ENCODE results near the gene CCDC187.
"Not testable (repeated sequence)": the region's sequence is repeated elsewhere in the genome, so short reads cannot be mapped to it uniquely, and the experiment has no call there.

CCDC187 gene

GRCh38 chr9:136303825-136304416 is at the start of gene CCDC187:
CCDC187 (minus strand) TSS chr9:136304094; CDS start chr9:136303830, 264 bp downstream.
- TF ChIP-seq ZFX (IDR thresholded peaks at IDR 0.05) (no peak), CTCF (conservative IDR thresholded peaks at IDR 0.05) (no peak)
- H3K27ac ChIP-seq, result no peak within 1 kb of the TSS

- no peak overlapping the region for H3K27ac ChIP-seq
- TF ChIP-seq CTCF (conservative IDR thresholded peaks at IDR 0.05) (no peak), ZFX (IDR thresholded peaks at IDR 0.05) (no peak)
Measured at GRCh38 chr9:136353088-136353487, 49.2 kb upstream of the CCDC187 start.

GRCh38 chr9:136352682-136353081 is 48.8 kb upstream of the CCDC187 start:
- TF ChIP-seq ZFX (IDR thresholded peaks at IDR 0.05), result no peak
- TF ChIP-seq CTCF (conservative IDR thresholded peaks at IDR 0.05), result no peak
- H3K27ac ChIP-seq, result no peak overlapping the region

GRCh38 chr9:136351868-136352267 is 48.0 kb upstream of the CCDC187 start:
- not testable (repeated sequence) for H3K27ac ChIP-seq

- TF ChIP-seq ZFX (IDR thresholded peaks at IDR 0.05) (no peak), CTCF (conservative IDR thresholded peaks at IDR 0.05) (no peak)
- no peak overlapping the region for H3K27ac ChIP-seq
Measured at GRCh38 chr9:136351252-136351800, 47.4 kb upstream of the CCDC187 start.

GRCh38 chr9:136349546-136349945 is 45.7 kb upstream of the CCDC187 start:
- no peak overlapping the region for H3K27ac ChIP-seq
- no peak for TF ChIP-seq CTCF (conservative IDR thresholded peaks at IDR 0.05)

- TF ChIP-seq CTCF (conservative IDR thresholded peaks at IDR 0.05), result no peak
- no peak for TF ChIP-seq ZFX (IDR thresholded peaks at IDR 0.05)
- H3K27ac ChIP-seq, result no peak overlapping the region
Measured at GRCh38 chr9:136348691-136349090, 44.8 kb upstream of the CCDC187 start.
